ENCODE data around the gene EWSR1. TPM values are rescaled to one million over a fixed set of nuclear protein-coding genes. Genes with fewer than 3 reads are reported as not detected.

Gene EWSR1
- total and polyA plus RNA-seq, 2 of the 4 experiments (the other 2 are of a cell fraction) = 243 to 518 TPM

- Histone ChIP-seq H3K36me3 (ENCODE audit: control insufficient read depth, insufficient read depth, low read length) (no peaks in the 10 kb centered on the region), H4K20me1 (ENCODE audit: insufficient read depth, low read length) (no peaks in the 10 kb centered on the region), H3K14ac (replicated peaks; ENCODE audit: low read depth, low read length) (no peak overlapping the region), H3K18ac (ENCODE audit: low read depth, low read length) (no peak overlapping the region), H2BK5ac (ENCODE audit: low read depth, low read length, poor library complexity, severe bottlenecking) (no peak overlapping the region), H3K9me1 (ENCODE audit: insufficient read depth, low read length) (no peaks in the 10 kb centered on the region), H2BK20ac (ENCODE audit: low read depth, low read length) (no peak overlapping the region), H4K91ac (ENCODE audit: insufficient read depth, low read depth, low read length) (no peak overlapping the region), H2AK9ac (replicated peaks; ENCODE audit: low read depth, low read length, poor library complexity) (no peak overlapping the region), H4K8ac (ENCODE audit: low read depth in 2 of 2, low read length in 2 of 2) (no peak overlapping the region), H3K79me1 (ENCODE audit: low read depth in 1 of 2, low read length in 2 of 2) (no peaks in the 10 kb centered on the region), H3K23ac (ENCODE audit: low read depth, low read length) (no peak overlapping the region), H3K56ac (ENCODE audit: extremely low read depth, insufficient read depth, low read length) (no peak overlapping the region), H3K9me3 (ENCODE audit: control insufficient read depth, insufficient read depth, low read length) (no peaks in the 10 kb centered on the region), H3K4ac (ENCODE audit: low read depth, low read length) (no peak overlapping the region), H3K27me3 (ENCODE audit: control insufficient read depth, insufficient read depth, low read length) (no peaks in the 10 kb centered on the region; the same call in 1 of the 2 replicates), H3K4me3 (ENCODE audit: insufficient read depth, low read depth, low read length) (no peak overlapping the region), H2AFZ (replicated peaks; ENCODE audit: low read length, poor library complexity) (no peak overlapping the region), H2BK120ac (ENCODE audit: low read depth, low read length) (no peak overlapping the region), H3K4me1 (ENCODE audit: control insufficient read depth, insufficient read depth, low read length) (no peaks in the 10 kb centered on the region), H3K4me2 (ENCODE audit: low read depth, low read length) (no peak overlapping the region), H3K9ac (ENCODE audit: low read depth, low read length) (no peak overlapping the region), H4K5ac (ENCODE audit: low read depth, low read length) (no peak overlapping the region), H3K27ac (ENCODE audit: insufficient read depth, low read length) (no peak overlapping the region), H2AK5ac (ENCODE audit: low read depth, low read length) (no peak overlapping the region), H2BK15ac (ENCODE audit: low read depth, low read length) (no peak overlapping the region)
- ChIA-PET CTCF (no interaction called here), POLR2A (ENCODE audit: unreplicated experiment) (no interaction called here)
- 90% methylated on average over 5 of the region's 10 CpGs; no CpG with 5 or more reads in 1 of the 2 experiments for WGBS, 2 experiments (ENCODE audit: extremely low coverage in 2 of 2, insufficient read length in 1 of 2)
- intact Hi-C loops (cut with micrococcal nuclease) (no loop called here), dilution Hi-C loops (cut with HindIII; ENCODE audit: low sequenced_read_pairs, unreplicated experiment) (no loop called here), in situ Hi-C loops (cut with MboI; ENCODE audit: low sequenced_read_pairs) (no loop called here)
- BruUV-seq (replicated peaks) = no TSS peak
- DNase-seq = no peak
- no peak for ATAC-seq (ENCODE audit: low read depth)
- TF ChIP-seq RAD21 (IDR thresholded peaks at IDR 0.05; ENCODE audit: low read length) (no peak), RCOR1 (IDR thresholded peaks at IDR 0.05; ENCODE audit: insufficient replicate concordance, low read length) (no peak), CEBPB (IDR thresholded peaks at IDR 0.05; ENCODE audit: low read depth, low read length) (no peak), MXI1 (IDR thresholded peaks at IDR 0.05; ENCODE audit: borderline replicate concordance, low read depth, low read length) (no peak), MAFK (IDR thresholded peaks at IDR 0.05; ENCODE audit: low read depth, low read length) (no peak), ELK1 (IDR thresholded peaks at IDR 0.05; ENCODE audit: borderline replicate concordance, low read depth, low read length) (no peak), SMC3 (IDR thresholded peaks at IDR 0.05; ENCODE audit: low read depth, low read length) (no peak), CTCF (conservative IDR thresholded peaks at IDR 0.05; ENCODE audit: low read depth, low read length) (no peak), FOS (IDR thresholded peaks at IDR 0.05; ENCODE audit: low read depth, low read length) (no peak), MAZ (IDR thresholded peaks at IDR 0.05; ENCODE audit: borderline replicate concordance, low read depth, low read length) (no peak), CHD1 (IDR thresholded peaks at IDR 0.05; ENCODE audit: low read depth, low read length) (no peak), RFX5 (IDR thresholded peaks at IDR 0.05; ENCODE audit: low read depth, low read length) (no peak), POLR2A (IDR thresholded peaks at IDR 0.05; ENCODE audit: low read depth, low read length) (no peak), NFE2L2 (IDR thresholded peaks at IDR 0.05; ENCODE audit: low read depth, low read length) (no peak), USF2 (IDR thresholded peaks at IDR 0.05; ENCODE audit: low read depth, low read length) (no peak)
Observed at GRCh38 chr22:29251981-29252911, 15.8 kb upstream of the EWSR1 start.

Measured in IMR-90 (cell line).